Measurements from ENCODE around the gene DHRSX. TPM values are rescaled to one million over a fixed set of nuclear protein-coding genes. Genes with fewer than 3 reads are reported as not detected.
"Not testable (repeated sequence)": the region's sequence is repeated elsewhere in the genome, so short reads cannot be mapped to it uniquely, and the experiment has no call there.

Gene DHRSX
- total RNA-seq, 1 donor from 2014 or later: 23.2 TPM

DNA sequence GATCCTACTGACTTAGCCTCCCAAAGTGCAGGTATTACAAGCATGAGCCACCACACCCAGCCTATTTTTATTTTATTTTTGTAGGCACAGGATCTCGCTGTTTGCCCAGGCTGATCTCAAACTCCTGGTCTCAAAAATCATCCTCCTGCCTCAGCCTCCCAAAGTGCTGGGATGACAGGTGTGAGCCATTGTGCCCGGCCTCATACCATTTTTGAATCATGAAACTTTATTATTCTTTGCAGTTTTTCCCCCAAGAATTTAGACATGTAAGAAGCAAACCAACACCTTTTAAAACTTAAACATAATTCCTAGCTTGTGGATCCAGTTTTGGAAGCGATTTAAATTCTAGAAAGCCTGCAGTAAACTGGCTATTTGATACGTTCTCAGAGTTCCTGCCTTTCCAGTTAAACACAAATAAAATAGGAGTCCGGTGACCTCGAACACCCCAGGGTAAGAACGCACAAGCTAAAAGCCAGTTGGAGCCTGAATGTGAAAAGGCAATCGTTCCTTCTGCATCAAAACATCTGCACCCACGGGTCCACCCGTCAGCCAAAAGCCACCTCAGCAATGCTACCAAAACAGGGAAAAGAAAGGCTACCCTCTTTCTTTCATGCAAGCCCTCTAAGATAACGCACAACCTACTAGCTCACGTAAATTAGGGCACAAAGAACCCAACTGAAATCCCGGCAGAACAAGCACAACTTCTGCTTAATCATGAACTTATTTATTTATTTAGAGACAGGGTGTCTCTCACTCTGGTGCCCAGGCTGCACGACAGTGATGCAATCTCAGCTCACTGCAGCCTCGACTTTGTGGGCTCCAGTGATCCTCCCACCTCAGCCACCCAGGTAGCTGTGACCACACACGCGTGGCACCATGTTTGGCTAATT lies 39.7 kb downstream of the DHRSX start:
- not testable (repeated sequence) for DNase-seq (ENCODE audit: low spot score in 2 of 2); FAIRE-seq

DNA sequence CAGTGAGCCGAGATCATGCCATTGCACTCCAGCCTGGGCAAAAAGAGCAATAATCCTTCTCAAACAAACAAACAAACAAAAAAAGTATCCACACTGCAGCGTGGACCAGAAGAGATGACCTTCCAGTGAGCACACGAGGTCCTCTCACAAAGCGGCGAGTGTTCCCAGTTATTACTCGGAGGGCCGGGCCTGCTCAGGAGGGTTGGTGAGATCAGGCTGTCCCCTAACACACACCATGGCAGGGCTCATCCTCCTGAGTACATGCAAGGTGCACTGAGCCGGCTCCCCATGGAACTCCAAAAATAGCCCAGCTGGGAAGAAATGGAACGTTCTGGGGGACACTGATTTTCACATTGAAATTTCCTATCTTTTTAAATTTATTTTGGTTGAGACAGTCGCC lies 40.7 kb downstream of the DHRSX start:
- not testable (repeated sequence) for DNase-seq (ENCODE audit: low spot score in 2 of 2); FAIRE-seq

DNA sequence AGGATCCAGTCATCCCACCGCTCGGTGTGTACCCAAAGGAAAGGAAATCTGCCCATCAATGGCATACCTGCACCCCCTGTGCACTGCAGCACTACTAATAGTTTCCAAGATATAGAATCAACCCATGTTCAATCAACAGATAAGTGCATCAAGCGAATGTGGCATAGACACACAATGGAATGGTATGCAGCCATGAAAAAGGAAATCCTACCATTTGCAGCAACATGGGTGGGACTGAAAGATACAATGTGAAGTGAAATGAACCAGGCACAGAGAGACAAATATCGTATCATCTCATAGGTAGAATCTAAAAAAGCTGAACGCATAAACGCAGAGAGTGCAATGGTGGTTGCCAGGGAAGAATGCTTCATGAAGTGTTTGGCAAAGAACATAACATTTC lies 42.5 kb downstream of the DHRSX start:
- FAIRE-seq (no peak), DNase-seq (ENCODE audit: low spot score in 2 of 2) (no peak)

DNA sequence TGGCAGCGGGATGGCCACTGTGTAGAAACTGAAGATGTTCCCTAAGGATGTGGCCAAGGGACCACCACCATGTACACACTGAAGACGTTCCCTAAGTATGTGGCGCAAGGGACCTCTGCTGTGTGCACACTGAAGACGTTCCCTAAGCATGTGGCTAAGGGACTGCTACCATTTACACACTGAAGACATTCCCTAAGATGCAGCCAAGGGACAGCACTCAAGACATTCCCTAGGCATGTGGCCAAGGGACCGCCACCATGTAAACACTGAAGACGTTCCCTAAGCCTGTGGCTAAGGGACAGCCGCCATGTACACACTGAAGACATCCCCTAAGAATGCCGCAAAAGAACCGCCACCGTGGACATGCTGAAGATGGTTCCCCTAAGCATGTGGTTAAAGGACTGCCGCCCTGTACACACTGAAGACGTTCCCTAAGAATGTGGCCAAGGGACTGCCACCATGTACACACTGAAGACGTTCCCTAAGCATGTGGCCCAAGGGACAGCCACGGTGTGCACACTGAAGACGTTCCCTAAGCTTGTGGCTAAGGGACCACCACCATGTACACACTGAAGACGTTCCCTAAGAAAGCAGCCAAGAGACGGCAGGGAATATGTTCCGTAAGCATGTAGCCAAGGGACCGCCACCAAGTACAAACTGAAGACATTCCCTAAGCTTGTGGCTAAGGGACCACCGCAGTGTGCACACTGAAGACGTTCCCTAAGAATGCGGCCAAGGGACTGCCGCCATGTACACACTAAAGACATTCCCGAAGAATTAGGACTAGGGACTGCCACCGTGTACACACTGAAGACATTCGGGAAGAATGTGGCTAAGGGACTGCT lies 43.3 kb downstream of the DHRSX start:
- no peak for FAIRE-seq
- no peak for DNase-seq (ENCODE audit: low spot score in 2 of 2)

DNA sequence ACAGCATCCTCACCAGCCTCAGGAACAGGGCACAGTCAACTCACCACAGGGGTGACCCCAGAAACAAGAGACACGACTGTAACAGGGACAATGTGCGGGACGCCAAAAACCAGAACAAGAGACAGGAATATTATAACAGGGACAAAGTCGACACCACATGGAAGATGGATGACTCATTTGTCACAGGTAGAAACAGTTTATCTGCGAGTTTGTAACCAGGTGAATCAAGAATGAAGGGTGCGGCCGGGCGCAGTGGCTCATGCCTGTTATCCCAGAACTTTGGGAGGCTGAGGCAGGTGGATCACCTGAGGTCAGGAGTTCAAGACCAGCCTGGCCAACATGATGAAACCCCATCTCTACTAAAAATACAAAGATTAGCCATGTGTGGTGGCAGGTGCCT lies 44.7 kb downstream of the DHRSX start:
- DNase-seq (ENCODE audit: low spot score in 2 of 2); FAIRE-seq: not testable (repeated sequence)

DNA sequence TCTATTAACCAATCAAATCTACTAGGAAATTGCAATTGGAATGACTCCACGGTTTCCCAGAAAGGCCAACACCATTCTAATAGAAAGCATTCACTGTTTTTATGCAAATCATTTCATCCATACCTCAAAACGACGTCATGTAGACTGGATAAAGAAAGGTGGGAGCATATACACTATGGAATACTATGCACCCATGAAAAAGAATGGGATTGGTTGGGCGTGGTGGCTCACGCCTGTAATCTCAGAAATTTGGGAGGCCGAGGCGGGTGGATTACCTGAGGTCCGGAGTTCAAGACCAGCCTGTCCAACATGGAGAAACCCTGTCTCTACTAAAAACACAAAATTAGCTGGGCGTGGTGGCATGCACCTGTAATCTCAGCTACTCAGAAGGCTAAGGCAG lies 46.2 kb downstream of the DHRSX start:
- not testable (repeated sequence) for FAIRE-seq; DNase-seq (ENCODE audit: low spot score in 2 of 2)

- DNase-seq (ENCODE audit: low spot score in 2 of 2) (no peak), FAIRE-seq (no peak)
Measured at GRCh38 chrX:2452799-2453198, 48.0 kb downstream of the DHRSX start.

DNA sequence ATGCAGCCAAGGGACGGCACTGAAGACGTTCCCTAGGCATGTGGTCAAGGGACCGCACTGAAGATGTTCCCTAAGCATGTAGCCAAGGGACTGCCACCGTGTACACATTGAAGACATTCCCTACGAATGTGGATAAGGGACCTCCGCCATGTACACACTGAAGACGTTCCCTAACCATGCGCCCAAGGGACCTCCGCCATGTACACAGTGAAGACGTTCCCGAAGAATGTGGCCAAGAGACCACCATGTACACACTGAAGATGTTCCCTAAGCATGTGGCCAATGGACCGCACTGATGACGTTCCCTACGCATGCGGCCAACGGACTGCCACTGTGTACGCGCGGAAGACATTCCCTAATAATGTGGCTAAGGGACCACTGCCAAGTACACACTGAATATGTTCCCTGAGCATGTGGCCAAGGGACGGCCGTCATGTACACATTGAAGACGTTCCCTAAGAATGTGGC lies 48.4 kb downstream of the DHRSX start:
- FAIRE-seq: no peak

DNA sequence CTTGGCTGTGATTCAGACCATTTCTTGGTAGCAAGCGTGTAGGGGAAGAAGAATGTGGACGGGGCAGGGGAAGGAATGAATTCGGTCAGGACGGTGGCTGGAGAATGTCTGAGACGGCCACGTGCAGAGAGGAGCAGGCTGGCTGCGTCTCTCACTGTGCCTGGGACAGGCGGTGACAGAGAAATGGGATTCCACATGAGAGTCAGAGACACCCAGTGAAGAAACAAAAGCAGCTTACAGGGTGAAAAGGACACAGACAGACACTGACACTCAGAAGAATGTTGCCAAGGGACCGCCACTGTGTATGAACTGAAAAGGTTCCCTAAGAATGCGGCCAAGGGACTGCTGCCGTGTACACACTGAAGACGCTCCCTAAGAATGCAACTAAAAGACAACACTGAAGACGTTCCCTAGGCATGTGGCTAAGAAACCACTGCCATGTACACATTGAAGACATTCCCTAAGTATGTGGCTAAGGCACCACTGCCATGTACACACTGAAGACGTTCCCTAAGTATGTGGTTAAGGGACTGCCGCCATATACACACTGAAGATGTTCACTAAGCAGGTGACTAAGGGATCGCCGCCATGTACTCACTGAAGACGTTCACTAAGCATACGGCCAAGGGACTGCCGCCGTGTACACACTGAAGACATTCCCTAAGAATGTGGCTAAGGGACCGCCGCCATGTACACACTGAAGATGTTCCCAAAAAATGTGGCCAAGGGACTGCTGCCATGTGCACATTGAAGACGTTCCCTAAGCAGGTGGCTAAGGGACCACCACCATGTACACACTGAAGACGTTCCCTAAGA lies 49.1 kb downstream of the DHRSX start:
- no peak for DNase-seq (ENCODE audit: low spot score in 2 of 2)
- no peak for FAIRE-seq

More for the DNA sequence above, 48.4 kb downstream of the DHRSX start:
- DNase-seq (ENCODE audit: low spot score in 2 of 2): no peak

DNA sequence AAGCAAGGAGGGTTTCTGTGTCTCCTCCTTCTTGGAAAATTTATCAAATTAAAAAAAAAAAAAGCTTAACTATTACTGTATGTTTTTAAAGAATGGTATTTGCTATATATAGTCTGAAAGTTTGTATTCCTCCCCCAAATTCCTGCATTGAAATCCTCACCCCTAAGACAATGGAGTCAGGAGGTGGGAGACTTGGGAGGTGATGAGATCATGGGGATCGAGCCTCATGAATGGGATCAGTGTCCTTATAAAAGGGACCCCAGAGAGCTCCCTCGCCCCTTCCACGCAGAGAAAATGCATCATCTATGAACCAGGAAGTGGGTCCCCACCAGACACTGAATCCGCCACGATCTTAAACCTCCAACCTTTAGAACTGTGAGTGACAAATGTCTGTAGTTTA lies 50.1 kb downstream of the DHRSX start:
- FAIRE-seq: no peak
- DNase-seq (ENCODE audit: low spot score in 2 of 2): no peak

DNA sequence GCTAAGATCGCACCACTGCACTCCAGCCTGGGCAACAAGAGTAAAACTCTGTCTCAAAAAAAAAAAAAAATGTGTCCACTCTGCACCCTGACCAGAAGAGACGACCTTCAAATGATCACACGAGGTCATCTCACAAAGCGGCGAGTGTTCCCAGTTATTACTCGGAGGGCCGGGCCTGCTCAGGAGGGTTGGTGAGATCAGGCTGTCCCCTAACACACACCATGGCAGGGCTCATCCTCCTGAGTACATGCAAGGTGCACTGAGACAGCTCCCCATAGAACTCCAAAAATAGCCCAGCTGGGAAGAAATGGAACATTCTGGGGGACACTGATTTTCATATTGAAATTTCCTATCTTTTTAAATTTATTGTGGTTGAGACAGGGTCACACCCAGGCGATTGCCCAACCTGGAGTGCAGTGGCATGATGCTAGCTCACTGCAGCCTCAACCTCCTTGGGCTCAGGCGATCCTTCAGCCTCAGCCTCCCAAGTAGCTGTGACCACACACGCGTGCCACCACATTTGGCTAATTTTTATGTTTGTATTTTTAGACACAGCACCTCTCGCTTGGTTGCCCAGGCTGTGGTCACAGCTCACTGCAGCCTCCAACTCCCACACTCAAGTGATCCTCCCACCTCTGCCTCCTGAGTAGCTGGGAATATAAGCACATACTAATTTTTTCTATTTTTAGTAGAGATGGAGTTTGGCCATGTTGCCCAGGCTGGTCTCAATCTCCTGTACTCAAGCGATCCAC lies 51.5 kb downstream of the DHRSX start:
- FAIRE-seq (no peak), DNase-seq (ENCODE audit: low spot score in 2 of 2) (no peak)

DNA sequence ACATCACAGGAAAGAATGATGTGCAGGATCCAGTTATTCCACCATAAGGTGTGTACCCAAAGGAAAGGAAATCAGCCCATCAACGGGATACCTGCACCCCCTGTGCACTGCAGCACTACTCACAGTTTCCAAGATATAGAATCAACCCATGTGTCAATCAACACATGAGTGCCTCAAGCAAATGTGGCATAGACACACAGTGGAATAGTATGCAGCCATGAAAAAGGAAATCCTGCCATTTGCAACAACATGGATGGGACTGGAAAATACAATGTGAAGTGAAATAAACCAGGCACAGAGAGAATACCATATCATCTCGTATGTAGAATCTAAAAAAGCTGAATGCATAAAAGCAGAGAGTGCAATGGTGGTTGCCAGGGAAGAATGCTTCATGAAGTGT lies 53.3 kb downstream of the DHRSX start:
- FAIRE-seq (no peak), DNase-seq (ENCODE audit: low spot score in 2 of 2) (no peak)

GRCh38 chrX:2446815-2447214 lies 54.0 kb downstream of the DHRSX start:
- FAIRE-seq (no peak), DNase-seq (ENCODE audit: low spot score in 2 of 2) (no peak)

- no peak for FAIRE-seq
- DNase-seq (ENCODE audit: low spot score in 2 of 2): no peak
Measured at GRCh38 chrX:2445662-2446623, 54.8 kb downstream of the DHRSX start.

- no peak for FAIRE-seq
- no peak for DNase-seq (ENCODE audit: low spot score in 2 of 2)
Measured at GRCh38 chrX:2442694-2443093, 58.1 kb downstream of the DHRSX start.

DNA sequence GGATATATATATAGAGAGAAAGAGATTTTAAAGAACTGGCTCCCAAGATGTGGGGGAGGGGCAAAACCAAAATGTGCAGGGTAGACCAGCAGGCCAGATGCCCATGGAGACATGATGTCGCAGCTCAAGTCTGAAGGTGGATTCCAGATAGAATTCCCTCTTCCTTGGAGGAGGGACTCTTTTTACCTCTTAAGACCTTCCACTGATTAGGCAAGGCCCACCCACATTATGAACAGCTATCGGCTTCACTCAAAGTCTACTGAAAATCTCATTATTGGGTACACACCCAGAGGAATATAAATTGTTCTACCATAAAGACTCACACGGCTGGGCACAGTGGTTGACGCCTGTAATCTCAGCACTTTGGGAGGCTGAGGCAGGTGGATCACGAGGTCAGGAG lies 59.3 kb downstream of the DHRSX start:
- no peak for FAIRE-seq

GRCh38 chrX:2439613-2440012 lies 61.2 kb downstream of the DHRSX start:
- DNase-seq (ENCODE audit: low spot score in 2 of 2) (no peak), FAIRE-seq (no peak)

More for the DNA sequence above, 59.3 kb downstream of the DHRSX start:
- no peak for DNase-seq (ENCODE audit: low spot score in 2 of 2)

- FAIRE-seq: no peak
- DNase-seq (ENCODE audit: low spot score in 2 of 2): no peak
Measured at GRCh38 chrX:2435465-2435864, 65.3 kb downstream of the DHRSX start.

Data from frontal cortex (tissue), 4 donors.